ENCODE data around the gene UGT1A3.
"Not testable (repeated sequence)": the region's sequence is repeated elsewhere in the genome, so short reads cannot be mapped to it uniquely, and the experiment has no call there.

The UGT1A3 gene

GRCh38 chr2:233699424-233700027 is 29.3 kb upstream of the UGT1A3 start:
- Mint-ChIP-seq H3K27me3 (peaks cover 1% of the 10 kb centered on the region), H3K9me3 (no peaks in the 10 kb centered on the region), H3K27ac (no peak overlapping the region), H3K4me3 (no peak overlapping the region), H3K4me1 (ENCODE audit: low read depth) (no peaks in the 10 kb centered on the region), H3K36me3 (ENCODE audit: low read depth) (no peaks in the 10 kb centered on the region)
- intact Hi-C loops (cut with micrococcal nuclease), result no loop called here

DNA sequence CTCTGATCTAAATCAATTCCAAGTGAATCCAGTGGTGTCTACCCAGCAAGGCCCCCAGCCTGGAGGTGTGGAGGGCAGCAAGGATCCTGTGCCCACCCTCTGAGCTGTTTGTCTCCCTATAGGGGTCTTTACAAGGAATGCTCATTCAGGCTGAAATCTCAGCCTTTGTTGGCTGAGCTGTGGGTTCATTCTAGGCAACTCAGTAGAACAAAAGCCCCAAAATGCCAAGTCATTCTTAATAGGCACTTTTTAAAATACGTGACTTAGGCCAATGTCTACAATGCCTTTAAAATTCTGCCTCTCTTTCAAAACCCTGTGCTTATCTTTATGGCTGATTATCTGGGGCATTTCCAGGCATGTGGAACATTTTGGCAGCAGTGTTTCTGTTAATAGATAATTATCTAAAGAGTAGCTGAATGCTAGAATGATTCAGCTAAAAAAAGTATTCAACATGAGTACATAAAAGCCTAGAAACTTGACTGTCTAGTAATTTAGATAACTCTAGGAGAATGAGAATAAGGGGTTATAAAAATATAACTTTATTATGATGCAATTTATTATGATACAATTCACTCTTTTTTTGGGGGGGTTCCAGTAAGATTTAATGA is 28.7 kb upstream of the UGT1A3 start:
- H3K4me3 Mint-ChIP-seq, result no peak overlapping the region
- H3K27ac Mint-ChIP-seq, result no peak overlapping the region
- intact Hi-C loops (cut with micrococcal nuclease), result no loop called here
- H3K4me1 Mint-ChIP-seq (ENCODE audit: low read depth), result no peaks in the 10 kb centered on the region
- peaks cover 1% of the 10 kb centered on the region for H3K27me3 Mint-ChIP-seq
- no peaks in the 10 kb centered on the region for H3K9me3 Mint-ChIP-seq
- H3K36me3 Mint-ChIP-seq (ENCODE audit: low read depth), result no peaks in the 10 kb centered on the region

- intact Hi-C loops (cut with micrococcal nuclease); H3K9me3 Mint-ChIP-seq; H3K4me3 Mint-ChIP-seq; H3K27ac Mint-ChIP-seq; H3K27me3 Mint-ChIP-seq; H3K36me3 Mint-ChIP-seq (ENCODE audit: low read depth); H3K4me1 Mint-ChIP-seq (ENCODE audit: low read depth): not testable (repeated sequence)
Measured at GRCh38 chr2:233700842-233701241, 28.0 kb upstream of the UGT1A3 start.

DNA sequence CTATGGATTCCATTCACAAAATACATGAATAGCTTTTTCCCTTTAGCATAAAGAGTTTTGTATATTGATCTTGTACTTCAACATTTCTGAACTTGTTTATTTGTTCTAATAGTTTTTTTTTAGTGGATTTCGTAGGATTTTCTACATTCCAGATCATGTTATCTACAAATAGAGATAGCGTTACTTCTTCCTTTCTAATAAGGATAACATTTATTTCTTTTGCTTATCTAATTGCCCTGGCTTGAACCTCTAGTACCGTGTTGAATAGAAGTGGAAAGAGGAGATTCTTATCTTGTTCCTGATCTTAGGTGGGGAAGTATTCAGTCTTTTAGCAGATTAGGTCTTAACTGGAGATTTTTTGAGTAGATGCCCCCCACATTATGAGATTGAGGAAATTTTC is 26.6 kb upstream of the UGT1A3 start:
- Mint-ChIP-seq H3K27ac (no peak overlapping the region), H3K4me1 (ENCODE audit: low read depth) (no peaks in the 10 kb centered on the region)
- intact Hi-C loops (cut with micrococcal nuclease), result no loop called here

GRCh38 chr2:233705911-233706506 is 22.8 kb upstream of the UGT1A3 start:
- no peak overlapping the region for H3K4me3 Mint-ChIP-seq
- peaks cover 5% of the 10 kb centered on the region for H3K27me3 Mint-ChIP-seq
- no peaks in the 10 kb centered on the region for H3K9me3 Mint-ChIP-seq
- no peak overlapping the region for H3K27ac Mint-ChIP-seq
- no peaks in the 10 kb centered on the region for H3K36me3 Mint-ChIP-seq (ENCODE audit: low read depth)
- H3K4me1 Mint-ChIP-seq (ENCODE audit: low read depth), result no peaks in the 10 kb centered on the region
- intact Hi-C loops (cut with micrococcal nuclease), result no loop called here

More for the DNA sequence above, 26.6 kb upstream of the UGT1A3 start:
- Mint-ChIP-seq H3K9me3 (no peaks in the 10 kb centered on the region), H3K4me3 (no peak overlapping the region), H3K27me3 (peaks cover 4% of the 10 kb centered on the region), H3K36me3 (ENCODE audit: low read depth) (no peaks in the 10 kb centered on the region)

DNA sequence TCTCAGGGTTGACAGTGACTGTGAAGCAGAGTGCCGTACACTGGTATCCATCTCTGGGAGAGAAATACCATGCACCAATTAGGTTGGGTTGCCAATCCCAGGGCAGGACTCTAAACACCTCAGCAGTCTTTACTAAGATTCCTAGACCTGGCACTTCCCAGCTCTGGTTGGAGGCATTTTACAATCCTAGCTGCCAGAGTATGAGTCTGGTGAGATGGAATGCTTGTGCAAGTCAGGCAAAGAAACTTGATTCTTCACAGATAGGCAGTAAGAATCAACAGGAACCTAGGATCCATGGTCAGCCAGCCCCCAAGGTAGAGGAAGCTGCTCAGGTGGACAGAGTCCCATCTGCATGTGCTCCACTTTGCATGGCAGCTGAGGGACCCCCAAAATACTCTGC is 22.1 kb upstream of the UGT1A3 start:
- Mint-ChIP-seq H3K27me3 (peaks cover 5% of the 10 kb centered on the region), H3K4me1 (ENCODE audit: low read depth) (no peaks in the 10 kb centered on the region), H3K4me3 (no peak overlapping the region), H3K27ac (no peak overlapping the region), H3K9me3 (no peaks in the 10 kb centered on the region), H3K36me3 (ENCODE audit: low read depth) (no peaks in the 10 kb centered on the region)
- intact Hi-C loops (cut with micrococcal nuclease), result no loop called here

DNA sequence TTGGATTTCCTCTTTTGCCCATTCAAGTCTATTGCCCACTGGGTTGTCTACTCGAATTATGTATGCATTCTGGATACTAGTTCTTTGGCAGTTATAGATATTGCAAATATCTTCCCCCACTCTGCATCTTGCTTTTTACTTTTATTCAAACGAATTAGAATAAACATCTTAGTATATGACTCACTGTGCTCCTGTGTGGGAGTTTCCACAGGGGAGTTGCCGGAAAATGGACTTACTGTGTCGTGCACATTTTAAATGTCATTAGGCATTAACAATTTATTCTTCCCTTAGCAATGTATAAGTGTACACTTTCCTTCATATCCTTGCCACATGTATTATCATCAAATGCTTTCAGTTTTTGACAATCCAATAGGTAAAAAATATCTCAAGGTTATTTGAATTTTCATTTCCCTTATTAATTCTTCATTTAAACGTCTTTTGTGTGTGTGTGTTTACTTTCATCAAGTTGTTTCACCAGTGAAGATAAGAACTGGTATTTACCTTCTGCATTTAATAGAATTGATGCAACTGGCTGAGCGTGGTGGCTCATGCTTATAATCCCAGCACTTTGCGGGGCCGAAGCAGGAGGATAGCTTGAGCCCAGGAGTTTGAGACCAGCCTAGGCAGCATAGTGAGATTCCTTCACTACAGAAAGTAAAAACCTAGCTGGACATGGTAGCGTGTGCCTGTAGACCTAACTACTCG is 20.8 kb upstream of the UGT1A3 start:
- Mint-ChIP-seq H3K4me3 (no peak overlapping the region), H3K27ac (no peak overlapping the region), H3K9me3 (no peaks in the 10 kb centered on the region), H3K4me1 (ENCODE audit: low read depth) (no peaks in the 10 kb centered on the region), H3K36me3 (ENCODE audit: low read depth) (no peaks in the 10 kb centered on the region), H3K27me3 (peaks cover 5% of the 10 kb centered on the region)
- intact Hi-C loops (cut with micrococcal nuclease), result no loop called here

DNA sequence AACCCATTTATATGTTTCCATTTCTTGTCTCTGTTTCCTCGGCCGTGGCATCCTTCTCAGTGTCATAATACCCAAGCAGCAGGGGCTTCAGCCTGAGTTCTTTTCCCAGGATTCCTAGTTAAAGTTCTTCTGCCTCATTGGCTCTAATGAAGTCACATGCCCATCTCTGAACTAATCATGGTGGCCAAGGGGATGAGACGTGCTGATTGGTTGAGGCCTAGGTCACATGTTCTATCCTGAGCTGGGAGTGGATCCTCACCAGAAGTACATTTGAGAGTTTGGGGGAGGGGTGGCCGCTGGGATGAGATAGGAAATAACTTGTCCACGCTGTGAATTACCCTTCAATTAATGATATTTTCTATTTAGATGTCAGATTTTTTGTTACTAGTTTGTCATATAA is 19.9 kb upstream of the UGT1A3 start:
- H3K9me3 Mint-ChIP-seq, result no peaks in the 10 kb centered on the region
- no peaks in the 10 kb centered on the region for H3K36me3 Mint-ChIP-seq (ENCODE audit: low read depth)
- no peaks in the 10 kb centered on the region for H3K4me1 Mint-ChIP-seq (ENCODE audit: low read depth)
- H3K4me3 Mint-ChIP-seq, result no peak overlapping the region
- peaks cover 5% of the 10 kb centered on the region for H3K27me3 Mint-ChIP-seq
- no peak overlapping the region for H3K27ac Mint-ChIP-seq
- intact Hi-C loops (cut with micrococcal nuclease), result no loop called here

DNA sequence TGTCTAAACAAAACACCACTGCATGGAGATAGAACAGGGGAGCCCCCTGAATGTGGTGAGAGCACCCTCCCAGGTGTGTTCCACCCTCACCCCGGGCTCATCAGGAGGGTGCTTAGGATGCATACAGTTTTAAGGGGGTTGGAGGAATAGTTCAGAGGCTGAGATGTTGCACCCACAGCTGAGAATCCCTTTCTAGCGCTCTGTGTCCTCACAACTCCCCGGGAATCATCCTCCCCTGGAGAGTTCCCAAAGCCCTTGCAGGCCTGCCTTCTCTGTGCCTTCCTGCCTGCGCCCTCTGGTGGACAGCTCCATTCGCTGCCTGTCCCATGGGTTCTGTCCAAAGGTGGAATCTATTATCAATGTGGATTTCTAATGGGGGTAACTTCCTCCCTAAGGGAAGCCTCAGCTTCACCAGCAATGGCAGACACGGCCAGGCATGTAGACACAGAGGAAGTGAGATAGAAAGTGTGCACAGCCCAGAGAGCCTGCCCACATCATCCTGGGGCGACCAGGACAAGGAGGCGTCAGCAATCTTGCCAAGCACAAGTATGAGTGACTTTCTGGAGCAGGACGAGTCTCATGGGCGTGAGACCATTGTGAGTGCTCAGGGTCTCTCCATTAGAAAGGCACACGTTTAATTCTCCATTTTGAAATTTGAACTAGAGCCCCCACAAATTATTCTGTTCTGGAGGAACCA is 17.4 kb upstream of the UGT1A3 start:
- no peak overlapping the region for H3K4me3 Mint-ChIP-seq
- H3K27me3 Mint-ChIP-seq, result peaks cover 5% of the 10 kb centered on the region
- no peaks in the 10 kb centered on the region for H3K9me3 Mint-ChIP-seq
- no peak overlapping the region for H3K27ac Mint-ChIP-seq
- H3K36me3 Mint-ChIP-seq (ENCODE audit: low read depth), result no peaks in the 10 kb centered on the region
- no peaks in the 10 kb centered on the region for H3K4me1 Mint-ChIP-seq (ENCODE audit: low read depth)
- intact Hi-C loops (cut with micrococcal nuclease), result no loop called here

DNA sequence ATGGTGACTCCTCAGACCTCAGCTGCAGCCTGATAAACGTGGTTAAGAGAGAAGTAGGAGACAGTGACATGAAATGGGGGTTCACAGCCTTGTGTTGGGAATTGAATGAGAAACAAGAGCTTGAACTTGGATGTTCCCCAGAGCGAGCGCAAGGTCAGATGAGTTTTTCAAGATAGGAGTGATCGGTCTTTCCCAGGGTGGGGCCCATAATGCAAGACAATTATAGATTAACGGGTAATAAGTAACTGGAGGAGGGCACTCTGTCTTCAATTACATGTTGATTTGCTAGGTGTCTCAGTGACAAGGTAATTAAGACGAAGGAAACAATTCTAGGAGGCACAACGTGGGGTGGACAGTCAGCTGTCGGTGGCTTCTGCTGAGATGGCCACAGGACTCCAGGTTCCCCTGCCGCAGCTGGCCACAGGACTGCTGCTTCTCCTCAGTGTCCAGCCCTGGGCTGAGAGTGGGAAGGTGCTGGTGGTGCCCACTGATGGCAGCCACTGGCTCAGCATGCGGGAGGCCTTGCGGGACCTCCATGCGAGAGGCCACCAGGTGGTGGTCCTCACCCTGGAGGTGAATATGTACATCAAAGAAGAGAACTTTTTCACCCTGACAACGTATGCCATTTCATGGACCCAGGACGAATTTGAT is 16.1 kb upstream of the UGT1A3 start, which contains the start of gene UGT1A5:
Gene UGT1A5 (plus strand): TSS at position 297 of the 651 bp plus-strand sequence. CDS start 85 bp downstream, at position 382.
- H3K27ac Mint-ChIP-seq, result no peak within 1 kb of the TSS
- H3K27me3 Mint-ChIP-seq, result peaks cover 4% of the 10 kb centered on the region
- no peak within 1 kb of the TSS for H3K4me3 Mint-ChIP-seq
- no peaks in the 10 kb centered on the region for H3K4me1 Mint-ChIP-seq (ENCODE audit: low read depth)
- H3K36me3 Mint-ChIP-seq (ENCODE audit: low read depth), result no peaks in the 10 kb centered on the region
- H3K9me3 Mint-ChIP-seq, result no peaks in the 10 kb centered on the region
- intact Hi-C loops (cut with micrococcal nuclease), result no loop called here

GRCh38 chr2:233713262-233713615 is 15.6 kb upstream of the UGT1A3 start:
- Mint-ChIP-seq H3K4me3 (no peak overlapping the region), H3K27me3 (peaks cover 4% of the 10 kb centered on the region), H3K4me1 (ENCODE audit: low read depth) (no peaks in the 10 kb centered on the region), H3K36me3 (ENCODE audit: low read depth) (no peaks in the 10 kb centered on the region), H3K27ac (no peak overlapping the region), H3K9me3 (no peaks in the 10 kb centered on the region)
- intact Hi-C loops (cut with micrococcal nuclease), result no loop called here

DNA sequence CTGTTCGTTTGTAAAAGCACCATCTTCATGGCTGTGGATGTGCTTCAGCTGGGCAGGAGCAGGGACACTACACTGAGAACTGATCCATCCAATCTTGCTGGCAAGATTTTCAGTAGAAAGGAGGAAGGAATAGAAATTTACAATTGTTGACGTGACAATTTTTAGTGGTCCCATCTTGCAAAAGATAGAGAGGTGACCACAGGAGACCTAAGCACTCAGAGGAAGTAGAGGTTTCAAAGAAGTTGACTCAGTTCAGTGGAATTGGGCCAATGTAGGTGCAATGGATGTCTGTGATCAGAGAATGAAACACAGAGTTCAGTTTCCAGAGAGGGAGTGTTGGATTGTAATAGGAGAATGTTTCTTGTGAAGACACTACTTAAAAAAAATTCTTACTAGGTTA is 14.7 kb upstream of the UGT1A3 start:
- Mint-ChIP-seq H3K27ac (no peak overlapping the region), H3K9me3 (no peaks in the 10 kb centered on the region), H3K4me3 (no peak overlapping the region), H3K27me3 (peaks cover 5% of the 10 kb centered on the region), H3K36me3 (ENCODE audit: low read depth) (no peaks in the 10 kb centered on the region), H3K4me1 (ENCODE audit: low read depth) (no peaks in the 10 kb centered on the region)
- intact Hi-C loops (cut with micrococcal nuclease), result no loop called here

DNA sequence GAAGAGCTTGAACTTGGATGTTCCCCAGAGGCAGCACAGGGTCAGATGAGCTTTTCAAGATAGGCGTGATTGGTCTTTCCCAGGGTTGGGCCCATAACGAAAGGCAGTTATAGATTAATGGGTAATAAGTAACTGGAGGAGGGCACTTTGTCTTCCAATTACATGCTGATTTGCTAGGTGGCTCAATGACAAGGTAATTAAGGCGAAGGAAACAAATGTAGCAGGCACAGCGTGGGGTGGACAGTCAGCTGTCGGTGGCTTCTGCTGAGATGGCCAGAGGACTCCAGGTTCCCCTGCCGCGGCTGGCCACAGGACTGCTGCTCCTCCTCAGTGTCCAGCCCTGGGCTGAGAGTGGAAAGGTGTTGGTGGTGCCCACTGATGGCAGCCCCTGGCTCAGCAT is 10.3 kb upstream of the UGT1A3 start, which contains the start of gene UGT1A4:
Gene UGT1A4 (plus strand): TSS at position 185 of the 400 bp plus-strand sequence. CDS start 85 bp downstream, at position 270.
- intact Hi-C loops (cut with micrococcal nuclease), result no loop called here
- H3K9me3 Mint-ChIP-seq, result no peaks in the 10 kb centered on the region
- peaks cover 5% of the 10 kb centered on the region for H3K27me3 Mint-ChIP-seq
- H3K4me3 Mint-ChIP-seq, result no peak within 1 kb of the TSS
- H3K27ac Mint-ChIP-seq, result no peak within 1 kb of the TSS
- H3K36me3 Mint-ChIP-seq (ENCODE audit: low read depth), result no peaks in the 10 kb centered on the region
- H3K4me1 Mint-ChIP-seq (ENCODE audit: low read depth), result no peaks in the 10 kb centered on the region

Data from dendritic cell treated with granulocyte-macrophage colony-stimulating factor and Interleukin-4, amounts not matched to agents 40 ng/mL and 50 ng/mL, for 4 days (primary cell).